Activated T-cell treated with anti-CD3 and anti-CD28 coated beads, Interleukin-2, amount 50 U/mL, for 48 hours (primary cell): Measurements from ENCODE around the gene TBX10.
"Not testable (repeated sequence)": the region's sequence is repeated elsewhere in the genome, so short reads cannot be mapped to it uniquely, and the experiment has no call there.

Experiments used
- DNase-seq, 2 experiments: peaks; one replicate each; pipeline ENCODE4 v3.0.0-alpha.2; 2020

TBX10 gene

GRCh38 chr11:67644472-67645418 is 5.2 kb upstream of the TBX10 start:
- DNase-seq, result no peak

DNA sequence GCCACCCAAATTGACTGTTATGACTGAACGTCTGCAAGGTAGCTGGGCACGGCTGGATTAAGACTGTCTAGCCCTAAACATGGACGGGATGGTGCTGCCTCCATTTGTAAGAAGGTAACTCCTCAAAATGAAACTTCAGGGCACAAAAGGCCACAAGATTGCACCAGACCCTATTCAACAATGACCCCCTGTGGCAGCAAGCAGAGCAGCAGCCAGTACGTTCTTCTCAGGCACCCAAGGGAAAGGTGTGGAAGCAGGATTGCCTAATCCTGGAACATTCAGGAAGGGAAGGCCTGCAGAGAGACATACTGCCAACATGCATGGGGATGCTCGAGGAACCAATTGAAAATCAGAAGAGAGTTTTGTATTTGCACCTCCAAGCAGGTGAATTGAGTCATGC is 4.5 kb upstream of the TBX10 start:
- DNase-seq, result no peak

GRCh38 chr11:67642173-67643120 is 2.9 kb upstream of the TBX10 start:
- DNase-seq, result no peak

- no peak for DNase-seq
Observed at GRCh38 chr11:67641338-67642172, 2.0 kb upstream of the TBX10 start.

DNA sequence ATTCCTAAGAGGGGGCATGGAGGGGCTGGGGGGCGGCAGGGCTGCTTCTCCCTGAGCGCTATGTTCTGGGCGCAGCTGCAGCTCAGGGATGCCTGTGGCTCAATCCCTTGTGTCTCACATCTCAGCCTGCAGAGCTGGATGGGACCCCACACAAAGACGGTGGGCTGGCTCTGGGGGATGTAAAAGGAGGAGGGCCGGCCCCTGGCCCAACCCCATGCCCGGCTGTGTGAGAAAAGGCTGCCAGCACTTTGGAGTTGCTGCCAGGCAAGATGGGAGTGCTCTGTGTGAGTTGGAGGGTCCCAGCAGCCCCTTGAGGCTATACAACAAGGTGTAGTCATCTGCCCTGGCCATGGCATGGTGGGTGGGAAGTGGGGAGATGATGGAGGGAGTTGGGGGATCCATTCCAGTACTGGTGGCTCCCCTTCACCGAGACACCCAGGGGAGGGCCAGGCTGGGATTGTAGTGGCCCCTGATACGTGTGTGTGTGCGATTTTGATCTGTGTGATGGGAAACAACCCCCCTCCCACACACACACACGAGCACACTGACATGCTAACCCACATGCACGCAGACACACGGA is 1.3 kb upstream of the TBX10 start:
- DNase-seq, result no peak

- DNase-seq, result peak; percentile 72 to 74
Observed at GRCh38 chr11:67640021-67640757, 626 bp upstream of the TBX10 start.

DNA sequence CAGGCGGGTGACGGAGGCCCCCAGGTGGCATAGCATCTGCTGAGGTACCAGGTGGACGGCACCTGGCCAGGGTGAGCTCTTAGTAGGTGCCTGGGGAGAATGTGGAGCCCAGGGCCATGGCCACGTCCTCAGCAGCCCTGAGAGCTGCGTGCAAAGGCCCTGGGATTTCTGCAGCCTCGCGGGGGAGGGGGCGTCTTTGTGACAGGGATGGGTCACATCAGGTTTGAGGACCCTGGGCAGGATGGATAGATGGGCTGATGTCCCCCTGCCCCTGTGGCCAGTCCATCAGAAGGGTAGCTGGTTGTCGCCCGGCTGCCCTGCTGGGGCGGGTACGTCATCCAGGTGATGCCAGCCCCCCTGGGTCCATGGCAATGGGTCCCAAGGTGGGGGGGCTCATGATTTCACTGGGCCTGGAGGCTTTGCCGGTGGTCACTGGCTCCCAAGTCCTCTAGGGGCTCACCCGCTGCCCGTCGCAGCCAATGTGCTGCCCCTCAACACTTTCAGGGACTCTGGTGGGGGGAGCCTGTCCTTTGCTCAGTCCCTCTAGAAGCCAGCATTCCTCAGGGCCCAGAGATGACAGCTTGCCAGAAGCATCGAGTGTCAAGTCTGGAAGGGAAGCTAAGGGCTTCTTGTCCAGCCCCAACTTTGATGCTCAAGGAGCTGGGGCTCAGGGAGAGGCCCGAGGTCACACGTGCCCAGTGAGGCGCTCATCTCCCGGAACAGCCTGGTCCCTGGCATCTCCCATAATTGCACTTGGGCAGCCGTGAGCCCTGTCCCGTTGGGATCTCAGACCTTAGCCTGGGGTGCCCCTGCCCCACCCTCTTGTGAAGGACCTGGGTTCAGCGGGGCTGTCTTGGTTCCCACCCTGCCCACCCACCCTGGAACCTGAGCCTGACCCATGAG is 777 bp downstream of the TBX10 start:
- DNase-seq, result no peak

- not testable (repeated sequence) for DNase-seq
Observed at GRCh38 chr11:67637441-67637840, 2.1 kb downstream of the TBX10 start.

- DNase-seq, result no peak
Observed at GRCh38 chr11:67636962-67637361, 2.6 kb downstream of the TBX10 start.

GRCh38 chr11:67635231-67635521 is 4.4 kb downstream of the TBX10 start:
- DNase-seq, result no peak

- DNase-seq, result no peak
Observed at GRCh38 chr11:67634366-67635230, 5.0 kb downstream of the TBX10 start.

GRCh38 chr11:67633758-67634365 is 5.7 kb downstream of the TBX10 start:
- DNase-seq, result no peak

GRCh38 chr11:67632982-67633755 is 6.4 kb downstream of the TBX10 start:
- no peak for DNase-seq

GRCh38 chr11:67632175-67632981 is 7.2 kb downstream of the TBX10 start:
- no peak for DNase-seq

GRCh38 chr11:67631853-67632174 is 7.7 kb downstream of the TBX10 start:
- DNase-seq, result no peak

- no peak for DNase-seq
Observed at GRCh38 chr11:67631411-67631810, 8.2 kb downstream of the TBX10 start.

- DNase-seq, result no peak
Observed at GRCh38 chr11:67630943-67631331, 8.6 kb downstream of the TBX10 start.
